ACC112 (cell line): ENCODE measurements around the gene AAMP.

Source experiments
- H2AFZ ChIP-seq: fragments of 200-600 bp; sonication (generic); one replicate; pipeline ENCODE4 v1.6.0; 2017; ENCODE audit warnings: antibody characterized with exemption, low read length; ENCODE audit not compliant: unreplicated experiment
- H3K27ac ChIP-seq: fragments of 200-600 bp; sonication (generic); 2 replicates; pipeline ENCODE4 v1.5.1; 2014; ENCODE audit warnings: low read depth, mild to moderate bottlenecking, antibody characterized with exemption, low read length, moderate library complexity
- H3K27me3 ChIP-seq: fragments of 200-600 bp; sonication (generic); 2 replicates; pipeline ENCODE4 v1.6.1; 2014; ENCODE audit warnings: mild to moderate bottlenecking, antibody characterized with exemption, low read length, moderate library complexity, mixed read lengths; ENCODE audit not compliant: insufficient read depth
- H3K36me3 ChIP-seq: fragments of 200-600 bp; sonication (generic); 2 replicates; pipeline ENCODE4 v1.6.1; 2016; ENCODE audit warnings: mild to moderate bottlenecking, antibody characterized with exemption, low read length, moderate library complexity, mixed read lengths; ENCODE audit not compliant: insufficient read depth
- H3K4me1 ChIP-seq: fragments of 200-600 bp; sonication (generic); one replicate; pipeline ENCODE4 v1.6.1; 2016; ENCODE audit warnings: low read length, mixed read lengths; ENCODE audit not compliant: insufficient read depth, unreplicated experiment, control insufficient read depth
- H3K4me3 ChIP-seq: fragments of 200-600 bp; sonication (generic); 2 replicates; pipeline ENCODE4 v1.5.1; 2014; ENCODE audit warnings: mild to moderate bottlenecking, low read depth, low read length
- H3K79me2 ChIP-seq: fragments of 200-600 bp; sonication (generic); one replicate; pipeline ENCODE4 v1.6.0; 2016; ENCODE audit warnings: low read length; ENCODE audit not compliant: control insufficient read depth, unreplicated experiment, insufficient read depth

The AAMP gene

DNA sequence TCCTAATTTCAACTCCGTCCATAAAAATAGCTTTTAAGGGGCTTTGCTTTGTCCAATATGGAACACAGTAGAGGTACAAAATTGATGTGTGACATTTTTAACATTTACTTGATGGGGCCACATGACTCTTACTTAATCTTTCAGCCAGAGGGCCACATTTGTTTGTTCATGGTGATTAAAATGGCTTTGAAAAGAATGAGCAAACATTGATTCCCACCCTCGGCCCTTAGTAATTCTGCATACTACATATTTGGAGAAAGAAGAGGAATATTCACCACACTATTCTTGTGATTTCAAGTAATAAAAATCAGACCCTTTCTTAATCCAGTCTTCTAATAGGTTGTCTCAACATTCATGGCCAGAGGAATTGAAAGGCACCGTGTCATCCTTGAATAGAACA is 35.4 kb downstream of the AAMP start:
- H3K27me3 ChIP-seq: no peaks in the 10 kb centered on the region
- H3K27ac ChIP-seq: no peak overlapping the region
- H3K79me2 ChIP-seq: peaks cover 20% of the 10 kb centered on the region
- H3K4me1 ChIP-seq: peaks cover 18% of the 10 kb centered on the region
- peaks cover 58% of the 10 kb centered on the region for H3K36me3 ChIP-seq
- no peak overlapping the region for H2AFZ ChIP-seq
- no peak overlapping the region for H3K4me3 ChIP-seq

DNA sequence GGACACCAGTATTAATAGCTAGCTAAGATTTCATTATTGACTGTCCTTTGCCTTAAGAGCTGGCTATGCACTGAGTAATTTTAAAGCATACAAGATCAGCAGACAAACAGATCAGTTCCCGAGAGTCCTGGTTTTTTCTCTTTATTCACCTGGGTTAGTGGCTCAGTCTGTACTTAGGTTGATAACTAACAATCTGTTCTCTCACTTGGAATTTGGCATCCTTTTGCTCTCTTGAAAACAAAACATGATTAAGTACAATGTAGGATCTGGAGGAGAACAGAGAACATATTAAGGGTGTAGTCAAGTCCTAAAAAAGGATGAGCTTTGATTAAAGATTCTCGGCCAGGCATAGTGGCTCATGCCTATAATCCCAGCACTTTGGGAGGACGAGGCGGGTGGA is 36.4 kb downstream of the AAMP start:
- no peaks in the 10 kb centered on the region for H3K27me3 ChIP-seq
- H3K4me1 ChIP-seq: peaks cover 25% of the 10 kb centered on the region
- H3K36me3 ChIP-seq: peaks cover 52% of the 10 kb centered on the region
- no peak overlapping the region for H3K27ac ChIP-seq
- H3K79me2 ChIP-seq: peaks cover 20% of the 10 kb centered on the region
- no peak overlapping the region for H2AFZ ChIP-seq
- H3K4me3 ChIP-seq: no peak overlapping the region

DNA sequence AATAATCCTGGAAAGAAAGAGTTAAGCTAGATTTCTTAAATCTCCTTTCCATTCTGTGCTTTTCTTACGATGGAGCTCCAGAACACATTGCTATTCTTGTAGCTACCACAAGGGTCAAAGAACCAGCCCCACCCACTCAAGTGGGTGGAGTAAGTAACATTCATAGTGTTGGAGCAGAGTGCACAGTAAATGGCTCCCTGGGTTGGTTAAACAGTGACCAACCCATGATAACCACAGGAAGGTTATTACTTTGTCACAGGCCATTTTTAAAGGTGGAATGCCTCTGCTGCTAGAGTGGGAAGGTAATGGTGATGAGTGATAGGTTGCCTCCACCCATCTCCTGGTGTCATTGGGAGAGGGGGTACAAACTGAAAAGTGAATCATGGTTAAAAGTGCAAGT is 39.1 kb downstream of the AAMP start:
- H3K36me3 ChIP-seq: peaks cover 45% of the 10 kb centered on the region
- H3K79me2 ChIP-seq: peaks cover 29% of the 10 kb centered on the region
- peaks cover 28% of the 10 kb centered on the region for H3K4me1 ChIP-seq
- H2AFZ ChIP-seq: no peak overlapping the region
- H3K4me3 ChIP-seq: no peak overlapping the region
- no peak overlapping the region for H3K27ac ChIP-seq
- H3K27me3 ChIP-seq: no peaks in the 10 kb centered on the region

DNA sequence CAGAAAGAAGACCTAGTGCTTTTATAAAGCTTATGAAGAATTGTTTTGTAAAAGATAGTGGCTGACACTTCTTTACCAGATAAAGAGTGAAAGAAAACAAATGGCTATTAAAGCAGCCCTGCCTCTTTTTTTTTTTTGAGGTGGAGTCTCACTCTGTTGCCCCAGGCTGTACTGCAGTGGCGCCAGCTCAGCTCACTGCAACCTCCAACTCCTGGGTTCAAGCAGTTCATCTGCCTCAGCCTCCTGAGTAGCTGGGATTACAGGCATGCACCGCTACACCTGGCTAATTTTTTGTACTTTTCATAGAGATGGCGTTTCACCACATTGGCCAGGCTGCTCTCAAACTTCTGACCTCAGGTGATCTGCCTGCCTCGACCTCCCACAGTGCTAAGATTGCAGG is 40.1 kb downstream of the AAMP start:
- peaks cover 28% of the 10 kb centered on the region for H3K4me1 ChIP-seq
- no peaks in the 10 kb centered on the region for H3K27me3 ChIP-seq
- peaks cover 40% of the 10 kb centered on the region for H3K79me2 ChIP-seq
- H3K36me3 ChIP-seq: peaks cover 43% of the 10 kb centered on the region
- peak overlapping the region; percentile 95 for H3K27ac ChIP-seq
- H2AFZ ChIP-seq: no peak overlapping the region
- H3K4me3 ChIP-seq: peak overlapping the region; percentile 41; the same call in 1 of the 2 replicates

DNA sequence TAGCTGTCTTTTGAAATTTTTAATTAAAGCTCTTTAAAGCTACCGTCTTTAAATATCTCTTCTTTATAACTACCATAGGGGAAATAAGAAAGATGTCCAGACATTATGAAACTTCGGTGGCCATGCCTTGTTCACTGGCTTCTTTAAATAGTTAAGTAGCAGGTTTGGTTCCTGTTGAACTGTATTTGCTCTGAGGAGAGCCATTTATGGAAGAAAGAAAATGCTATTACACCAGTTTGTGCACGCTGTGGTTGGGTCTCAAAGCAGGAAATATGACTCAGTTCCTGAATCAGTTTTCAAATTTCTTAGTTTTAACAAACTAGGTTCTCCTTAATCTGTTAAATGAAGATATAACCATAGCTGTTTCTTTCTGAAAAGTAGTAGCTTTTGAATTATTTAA is 40.7 kb downstream of the AAMP start:
- Histone ChIP-seq H2AFZ (no peak overlapping the region), H3K27ac (peak overlapping the region; percentile 95), H3K4me1 (peaks cover 28% of the 10 kb centered on the region), H3K27me3 (no peaks in the 10 kb centered on the region), H3K4me3 (0 out of 2 replicates have a peak overlapping the region, but pooled peaks have one; percentile 2), H3K36me3 (peaks cover 42% of the 10 kb centered on the region), H3K79me2 (peaks cover 46% of the 10 kb centered on the region)

DNA sequence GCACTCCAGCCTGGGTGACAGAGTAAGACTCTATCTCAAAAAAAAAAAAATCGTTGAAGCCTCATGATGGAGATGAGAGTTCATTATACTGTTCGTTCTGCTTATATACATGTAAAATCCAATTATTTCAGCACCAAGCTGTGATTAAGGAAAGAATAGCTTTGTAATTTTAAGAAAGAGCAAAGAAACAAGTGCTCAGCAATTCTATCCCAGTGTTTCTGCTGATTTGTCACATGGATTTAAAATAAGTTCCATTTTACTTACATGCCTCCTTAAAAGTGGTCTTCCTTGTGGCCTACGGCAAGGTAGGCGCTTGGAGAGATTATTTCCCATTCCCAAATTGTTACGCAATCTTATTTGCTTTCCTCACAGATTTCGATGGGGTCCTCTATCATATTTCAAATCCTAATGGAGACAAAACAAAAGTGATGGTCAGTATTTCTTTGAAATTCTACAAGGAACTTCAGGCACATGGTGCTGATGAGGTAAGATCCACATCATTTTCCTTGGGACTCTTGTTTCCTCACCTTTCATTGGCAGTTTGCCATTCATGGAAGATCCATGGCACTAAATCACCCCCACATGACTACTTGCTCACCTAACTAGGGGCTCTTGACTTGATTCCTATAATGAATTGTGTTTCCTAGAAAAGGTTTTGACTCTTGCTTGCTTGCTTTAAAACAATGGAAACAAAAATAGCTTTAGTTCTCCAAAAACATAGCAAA is 41.4 kb downstream of the AAMP start:
- Histone ChIP-seq H3K27ac (peak overlapping the region; percentile 95), H3K4me1 (peaks cover 35% of the 10 kb centered on the region), H3K27me3 (no peaks in the 10 kb centered on the region), H3K79me2 (peaks cover 53% of the 10 kb centered on the region), H3K4me3 (0 out of 2 replicates have a peak overlapping the region, but pooled peaks have one; percentile 2), H2AFZ (no peak overlapping the region), H3K36me3 (peaks cover 39% of the 10 kb centered on the region)

DNA sequence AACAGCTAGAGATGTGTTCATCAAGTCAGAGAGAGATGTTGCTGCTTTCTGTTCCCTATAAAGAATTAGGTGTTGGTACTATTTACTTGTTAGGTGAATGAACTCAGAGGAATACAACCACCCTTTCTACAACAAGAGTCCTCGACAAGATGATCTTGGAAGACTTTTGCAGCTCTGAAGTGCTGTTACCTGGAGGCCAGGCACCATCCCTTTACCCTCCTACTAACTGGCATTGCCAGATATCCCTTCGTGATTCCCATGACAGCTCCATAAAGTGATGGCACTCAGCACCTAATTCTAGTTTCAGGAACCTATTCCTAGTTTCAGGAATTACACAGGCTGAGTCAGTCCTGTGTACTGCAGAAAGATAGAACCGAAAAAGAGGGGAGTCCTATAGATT is 43.0 kb downstream of the AAMP start:
- Histone ChIP-seq H3K36me3 (peaks cover 49% of the 10 kb centered on the region), H3K4me1 (peaks cover 49% of the 10 kb centered on the region), H3K27ac (no peak overlapping the region), H3K79me2 (peaks cover 64% of the 10 kb centered on the region), H3K4me3 (no peak overlapping the region), H3K27me3 (no peaks in the 10 kb centered on the region), H2AFZ (no peak overlapping the region)

DNA sequence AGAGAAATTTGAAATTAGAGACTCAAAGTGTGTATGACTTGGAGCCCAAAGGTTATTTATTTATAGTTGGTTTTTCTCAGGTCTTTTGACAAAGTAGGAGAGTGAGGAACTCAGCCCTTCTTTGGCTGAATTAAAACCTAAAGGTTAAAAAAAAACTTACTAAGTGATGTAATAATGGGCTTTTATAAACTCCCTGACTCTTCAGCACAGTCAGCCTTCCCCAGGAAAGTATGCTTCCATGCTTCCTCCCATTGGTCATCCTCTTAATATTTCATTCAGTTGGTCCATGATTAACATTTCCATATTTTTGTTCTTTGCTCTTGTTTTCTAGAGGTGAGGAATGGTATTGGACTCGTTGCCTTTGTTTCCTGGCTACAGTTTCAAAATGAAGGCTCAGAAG is 45.8 kb downstream of the AAMP start:
- Histone ChIP-seq H2AFZ (no peak overlapping the region), H3K79me2 (peaks cover 76% of the 10 kb centered on the region), H3K4me1 (peaks cover 54% of the 10 kb centered on the region), H3K27ac (peak overlapping the region; percentile 11; the same call in 1 of the 2 replicates), H3K36me3 (peaks cover 38% of the 10 kb centered on the region), H3K4me3 (no peak overlapping the region), H3K27me3 (no peaks in the 10 kb centered on the region)

DNA sequence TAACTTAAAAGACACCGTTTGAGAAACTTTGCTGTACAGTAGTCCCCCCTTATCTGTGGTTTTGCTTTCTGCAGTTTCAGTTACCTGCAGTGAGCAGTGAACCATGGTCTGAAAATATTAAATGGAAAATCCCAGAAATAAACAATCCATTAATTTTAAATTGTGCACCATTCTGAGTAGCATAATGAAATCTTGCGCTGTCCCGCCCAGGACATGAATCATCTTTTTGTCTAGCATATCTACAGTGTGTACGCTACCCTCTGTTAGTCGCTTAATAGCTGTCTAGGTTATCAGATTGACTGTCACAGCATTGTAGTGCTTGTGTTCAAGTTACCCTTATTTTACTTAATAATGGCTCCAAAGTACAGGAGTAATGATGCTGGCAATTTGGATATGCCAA is 46.9 kb downstream of the AAMP start:
- H3K79me2 ChIP-seq: peaks cover 87% of the 10 kb centered on the region
- H2AFZ ChIP-seq: no peak overlapping the region
- no peak overlapping the region for H3K4me3 ChIP-seq
- H3K36me3 ChIP-seq: peaks cover 33% of the 10 kb centered on the region
- no peaks in the 10 kb centered on the region for H3K27me3 ChIP-seq
- H3K4me1 ChIP-seq: peaks cover 49% of the 10 kb centered on the region
- H3K27ac ChIP-seq: no peak overlapping the region

DNA sequence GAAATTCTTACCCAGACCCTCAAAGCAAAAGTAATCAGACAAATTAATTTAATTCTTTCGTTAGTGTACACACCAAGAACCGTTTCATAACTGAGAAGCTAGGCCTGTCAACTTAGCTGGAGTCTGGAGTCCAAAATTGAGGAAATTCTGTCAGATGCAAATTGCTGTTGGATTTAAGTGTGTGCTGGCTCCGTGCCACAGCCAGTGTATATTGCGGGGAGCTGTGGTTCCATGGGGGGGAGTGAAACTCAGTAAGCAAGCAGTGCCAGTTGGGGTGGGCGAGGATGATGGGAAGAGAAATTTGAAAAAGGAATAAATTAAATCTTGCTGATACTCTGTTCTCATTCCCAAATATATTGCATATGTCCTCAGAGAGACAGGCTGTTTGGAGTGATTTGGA is 48.9 kb downstream of the AAMP start:
- no peak overlapping the region for H3K27ac ChIP-seq
- peaks cover 51% of the 10 kb centered on the region for H3K4me1 ChIP-seq
- H3K79me2 ChIP-seq: peaks cover 94% of the 10 kb centered on the region
- no peak overlapping the region for H3K4me3 ChIP-seq
- no peaks in the 10 kb centered on the region for H3K27me3 ChIP-seq
- no peak overlapping the region for H2AFZ ChIP-seq
- H3K36me3 ChIP-seq: peaks cover 29% of the 10 kb centered on the region; the same call in 1 of the 2 replicates

DNA sequence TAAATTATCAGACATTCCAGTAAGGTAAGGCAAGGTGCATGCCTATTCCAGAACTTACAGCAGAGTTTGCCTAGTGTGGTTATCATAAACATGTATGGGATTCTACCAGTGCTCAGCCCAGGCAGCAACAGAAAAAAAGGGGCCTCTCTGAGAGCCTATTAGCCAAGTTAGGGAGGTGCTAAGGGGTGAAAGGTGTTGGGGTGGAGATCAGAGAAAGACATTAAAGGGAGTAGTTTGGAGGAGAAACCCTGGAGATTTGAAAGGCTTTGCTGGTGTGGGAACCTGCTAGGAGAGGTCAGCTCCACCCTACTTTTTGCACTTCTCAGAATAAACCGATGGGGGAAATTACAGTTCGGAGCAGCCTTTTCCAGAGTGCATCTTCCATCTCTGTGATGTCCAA is 50.0 kb downstream of the AAMP start:
- no peak overlapping the region for H3K27ac ChIP-seq
- peaks cover 53% of the 10 kb centered on the region for H3K4me1 ChIP-seq
- H3K27me3 ChIP-seq: no peaks in the 10 kb centered on the region
- H3K79me2 ChIP-seq: peaks cover 87% of the 10 kb centered on the region
- no peak overlapping the region for H2AFZ ChIP-seq
- H3K36me3 ChIP-seq: peaks cover 21% of the 10 kb centered on the region; the same call in 1 of the 2 replicates
- H3K4me3 ChIP-seq: peak overlapping the region; percentile 99
